Uterus (tissue), 4 donors: Measurements from ENCODE around the gene PPP2R2C. TPM values are rescaled to one million over a fixed set of nuclear protein-coding genes. Genes with fewer than 3 reads are reported as not detected.

ENCODE experiments used
- DNase-seq, 2 donors: peaks; one replicate each; pipeline ENCODE4 v3.0.0-alpha.2; 2019 to 2020
- H3K27ac ChIP-seq, 2 donors: fragments of 200-600 bp; sonication (generic); 1 replicate in 1 of 2; 2 replicates in 1 of 2; pipeline ENCODE4 v1.5.1; 2016 to 2018
- H3K27me3 ChIP-seq, 2 donors: fragments of 200-600 bp; sonication (generic); one replicate each; pipeline ENCODE4 v1.5.1; 2018 to 2019; ENCODE audit warnings: control low read depth in 1 of 2
- H3K36me3 ChIP-seq, 2 donors: fragments of 200-600 bp; sonication (generic); one replicate each; pipeline ENCODE4 v1.5.1; 2019; ENCODE audit warnings: control low read depth in 1 of 2
- H3K4me1 ChIP-seq, 2 donors: fragments of 200-600 bp; sonication (generic); one replicate each; pipeline ENCODE4 v1.5.1; 2018 to 2019; ENCODE audit warnings: control low read depth in 1 of 2
- H3K4me3 ChIP-seq, 2 donors: fragments of 200-600 bp; sonication (generic); 1 replicate in 1 of 2; 2 replicates in 1 of 2; pipeline ENCODE4 v1.5.1; 2018 to 2019; ENCODE audit warnings: mild to moderate bottlenecking in 1 of 2
- H3K9me3 ChIP-seq, 2 donors: fragments of 200-600 bp; sonication (generic); one replicate each; pipeline ENCODE4 v1.5.1; 2019; ENCODE audit warnings: control low read depth in 1 of 2
- CTCF ChIP-seq, 4 experiments: fragments of 200-600 bp in 2 of 4; fragments of 450-650 bp in 2 of 4; sonication (generic) in 2 of 4; IDR thresholded peaks; one replicate each; pipeline ENCODE4 v1.5.1; 2016 to 2019; ENCODE audit warnings: antibody characterized with exemption in 4 of 4, mild to moderate bottlenecking in 2 of 4, moderate library complexity in 1 of 4
- POLR2A ChIP-seq, 2 donors: fragments of 450-650 bp; IDR thresholded peaks; one replicate each; pipeline ENCODE4 v1.6.1; 2016; ENCODE audit warnings: antibody characterized with exemption in 2 of 2, mild to moderate bottlenecking in 1 of 2, moderate library complexity in 1 of 2
- intact Hi-C: fragments of 100-400 bp; cut with DNase I; formaldehyde crosslinking; loops from one replicate; pipeline ENCODE4 v1.15.1; 2023; ENCODE audit warnings: low total_unique reads
- total RNA-seq, 4 donors: library from RNA; depleted of rRNA in 3 of 4; stranded (reverse); fragments of >200 nt in 3 of 4; gene quantifications; one replicate each; pipeline versions ENCODE4 v1.1.0 to v1.2.4, GENCODE V29; 2014 to 2023
- donor health status: DM: yes; HTN: yes; CAD: no.

PPP2R2C gene
- total RNA-seq, 4 donors from 2014 or later = 2.9 to 49.1 (median 27.3) TPM

- intact Hi-C loops = no loop called here
- H3K27ac ChIP-seq = no peak overlapping the region
- H3K4me3 ChIP-seq = no peak overlapping the region
- DNase-seq = no peak
- TF ChIP-seq POLR2A (IDR thresholded peaks at IDR 0.05) = no peak
- no peak for TF ChIP-seq CTCF (IDR thresholded peaks at IDR 0.05)
- no peaks in the 10 kb centered on the region for H3K4me1 ChIP-seq
- no peaks in the 10 kb centered on the region for H3K36me3 ChIP-seq
- no peaks in the 10 kb centered on the region for H3K27me3 ChIP-seq
- no peaks in the 10 kb centered on the region for H3K9me3 ChIP-seq
These were observed 177.6 kb downstream of the PPP2R2C start for GRCh38 chr4:6294705-6295421.

GRCh38 chr4:6293661-6294060 is 178.8 kb downstream of the PPP2R2C start:
- no peaks in the 10 kb centered on the region for H3K27me3 ChIP-seq
- H3K36me3 ChIP-seq = no peaks in the 10 kb centered on the region
- intact Hi-C loops = no loop called here
- H3K4me1 ChIP-seq = no peaks in the 10 kb centered on the region
- no peak overlapping the region for H3K27ac ChIP-seq
- H3K9me3 ChIP-seq = no peaks in the 10 kb centered on the region
- no peak overlapping the region for H3K4me3 ChIP-seq
- TF ChIP-seq CTCF (IDR thresholded peaks at IDR 0.05) (no peak), POLR2A (IDR thresholded peaks at IDR 0.05) (no peak)
- DNase-seq = no peak

GRCh38 chr4:6293097-6293445 is 179.3 kb downstream of the PPP2R2C start:
- no peak overlapping the region for H3K27ac ChIP-seq
- no peaks in the 10 kb centered on the region for H3K36me3 ChIP-seq
- H3K27me3 ChIP-seq = no peaks in the 10 kb centered on the region
- no peaks in the 10 kb centered on the region for H3K9me3 ChIP-seq
- TF ChIP-seq CTCF (IDR thresholded peaks at IDR 0.05) (no peak), POLR2A (IDR thresholded peaks at IDR 0.05) (no peak)
- H3K4me3 ChIP-seq = no peak overlapping the region
- no peaks in the 10 kb centered on the region for H3K4me1 ChIP-seq
- no peak for DNase-seq
- intact Hi-C loops = no loop called here

- H3K4me1 ChIP-seq = no peaks in the 10 kb centered on the region
- no peaks in the 10 kb centered on the region for H3K9me3 ChIP-seq
- H3K36me3 ChIP-seq = no peaks in the 10 kb centered on the region
- no peak for TF ChIP-seq CTCF (IDR thresholded peaks at IDR 0.05)
- no peak for TF ChIP-seq POLR2A (IDR thresholded peaks at IDR 0.05)
- no peak for DNase-seq
- intact Hi-C loops = no loop called here
- no peak overlapping the region for H3K4me3 ChIP-seq
- no peak overlapping the region for H3K27ac ChIP-seq
- no peaks in the 10 kb centered on the region for H3K27me3 ChIP-seq
These were observed 179.9 kb downstream of the PPP2R2C start for GRCh38 chr4:6292376-6293096.

- no peaks in the 10 kb centered on the region for H3K36me3 ChIP-seq
These were observed 180.6 kb downstream of the PPP2R2C start for GRCh38 chr4:6291784-6292297.

More at GRCh38 chr4:6291784-6292297, 180.6 kb downstream of the PPP2R2C start:
- DNase-seq = no peak
- TF ChIP-seq CTCF (IDR thresholded peaks at IDR 0.05) (no peak), POLR2A (IDR thresholded peaks at IDR 0.05) (no peak)
- no peak overlapping the region for H3K4me3 ChIP-seq
- H3K4me1 ChIP-seq = no peaks in the 10 kb centered on the region
- intact Hi-C loops = no loop called here
- H3K27me3 ChIP-seq = no peaks in the 10 kb centered on the region
- no peaks in the 10 kb centered on the region for H3K9me3 ChIP-seq
- H3K27ac ChIP-seq = no peak overlapping the region
